M059J (cell line): Measurements from ENCODE around the gene SOCS1. TPM values are rescaled to one million over a fixed set of nuclear protein-coding genes. Genes with fewer than 3 reads are reported as not detected.

Source experiments
- DNase-seq: peaks from one replicate; pipeline ENCODE4 v3.0.0-alpha.2; 2012; ENCODE audit warnings: low read depth
- total RNA-seq: library from RNA; depleted of rRNA; stranded (reverse); fragments of >200 nt; shearing (Covaris generic); gene quantifications from 2 replicates; pipeline ENCODE4 v1.2.3, GENCODE V29; 2014

Gene SOCS1
- total RNA-seq, 1 experiment from 2014 or later = 6.6 TPM

DNA sequence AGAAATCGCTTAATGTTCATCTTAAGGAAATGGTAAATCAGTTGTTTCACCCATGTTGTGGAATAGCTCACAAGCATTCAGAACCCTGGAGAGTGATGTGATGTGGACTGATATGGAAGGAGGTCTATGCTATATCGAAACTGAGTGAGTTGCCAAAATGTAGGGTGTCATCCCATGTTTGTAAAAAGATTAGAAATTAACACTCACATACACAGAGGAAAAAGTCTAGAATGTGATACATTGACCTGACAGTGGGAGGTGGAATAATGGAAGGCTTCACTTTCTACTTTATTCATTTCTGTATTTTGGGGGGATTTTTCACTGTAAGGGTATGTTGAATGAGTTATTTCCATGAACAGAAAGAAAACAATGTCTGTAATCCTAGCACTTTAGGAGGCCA is 29.8 kb upstream of the SOCS1 start:
- no peak for DNase-seq

DNA sequence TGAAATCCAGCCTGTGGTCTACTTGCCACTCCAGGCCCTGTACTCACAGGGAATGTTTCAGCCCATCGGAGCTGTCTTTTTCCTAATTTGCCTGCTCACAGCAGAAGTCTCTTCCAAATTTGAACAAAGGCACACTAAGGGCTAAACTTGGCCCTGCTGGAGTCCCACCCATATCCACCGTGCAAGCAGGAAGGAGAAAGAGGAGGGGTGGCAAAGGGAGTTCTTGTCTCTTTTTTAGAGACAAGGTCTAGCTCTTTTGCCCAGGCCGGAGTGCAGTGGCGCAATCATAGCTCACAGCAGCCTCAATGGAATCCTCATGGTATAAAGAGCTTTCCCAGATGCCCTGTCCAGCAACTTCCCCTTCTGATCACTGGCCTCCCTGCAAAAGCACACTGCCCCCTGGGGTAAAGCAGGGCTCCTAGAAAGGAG is 27.8 kb upstream of the SOCS1 start:
- DNase-seq = no peak

- DNase-seq = no peak
These were observed 24.9 kb upstream of the SOCS1 start, which contains the start of gene PRM1 for GRCh38 chr16:11280616-11281522. PRM1 (minus strand) TSS chr16:11281330; CDS start chr16:11281238, 92 bp downstream.

- no peak for DNase-seq
These were observed 23.0 kb upstream of the SOCS1 start for GRCh38 chr16:11278681-11279628.

GRCh38 chr16:11277607-11278337 is 21.8 kb upstream of the SOCS1 start:
- no peak for DNase-seq

GRCh38 chr16:11276896-11277593 is 21.0 kb upstream of the SOCS1 start:
- DNase-seq = no peak

GRCh38 chr16:11276143-11276895 is 20.3 kb upstream of the SOCS1 start, which contains the start of gene PRM2:
PRM2 (minus strand) TSS chr16:11276480; CDS start chr16:11276370, 110 bp downstream.
- no peak for DNase-seq

GRCh38 chr16:11274964-11275363 is 19.0 kb upstream of the SOCS1 start:
- no peak for DNase-seq

DNA sequence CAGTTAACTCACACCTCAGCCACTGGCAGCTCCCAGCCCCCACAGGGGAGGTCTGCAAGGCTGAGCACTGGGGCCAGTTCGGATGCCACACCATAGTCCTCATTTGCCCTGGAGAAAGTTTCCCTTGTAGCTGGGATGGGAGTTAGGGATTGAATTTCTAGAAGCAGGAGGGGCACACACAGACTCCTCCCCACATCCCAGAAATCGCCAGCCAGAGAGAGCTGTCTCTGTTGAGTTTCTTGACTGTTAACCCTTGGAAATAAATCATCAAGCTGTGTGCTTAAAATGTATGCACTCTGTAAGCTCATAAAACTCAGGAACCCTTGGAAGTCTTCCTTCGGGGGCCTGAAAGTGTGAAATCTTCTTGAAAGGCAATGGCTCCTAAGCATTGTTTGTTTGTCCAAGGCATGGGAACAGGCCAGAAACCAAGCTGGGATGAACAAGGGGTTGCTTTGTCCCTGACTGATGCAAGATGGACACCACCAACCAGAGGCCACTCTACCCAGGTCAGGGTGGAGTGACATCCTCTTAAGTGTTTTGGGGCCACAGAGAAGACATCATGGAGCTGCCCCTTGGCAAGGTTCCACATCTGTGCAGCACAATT is 17.8 kb upstream of the SOCS1 start:
- DNase-seq = peak; percentile 48

GRCh38 chr16:11272921-11273720 is 17.1 kb upstream of the SOCS1 start, which contains the start of gene PRM3:
PRM3 (minus strand) TSS chr16:11273629; CDS start chr16:11273595, 34 bp downstream.
- no peak for DNase-seq

- no peak for DNase-seq
These were observed 16.5 kb upstream of the SOCS1 start for GRCh38 chr16:11272484-11272883.

DNA sequence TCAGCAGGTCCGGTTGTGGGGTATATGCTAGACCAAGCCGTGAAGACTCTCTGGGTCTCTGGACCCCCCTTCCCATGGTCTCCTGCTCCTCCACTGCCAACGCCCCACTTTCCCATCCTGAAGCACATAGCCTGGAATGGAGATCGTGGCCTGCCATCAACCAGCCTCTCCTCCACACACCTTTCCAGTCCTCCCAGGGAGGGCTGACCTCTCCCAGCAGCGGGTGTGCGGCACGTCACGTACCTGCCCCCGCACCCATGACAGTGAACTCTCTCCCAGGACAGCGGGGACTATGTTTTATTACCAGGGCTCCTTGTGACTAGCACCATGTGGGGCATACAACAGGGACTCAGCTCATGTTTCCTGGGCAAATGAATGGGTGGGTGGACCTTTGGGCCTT is 15.6 kb upstream of the SOCS1 start:
- no peak for DNase-seq

- DNase-seq = no peak
These were observed 14.7 kb upstream of the SOCS1 start for GRCh38 chr16:11270602-11271162.

DNA sequence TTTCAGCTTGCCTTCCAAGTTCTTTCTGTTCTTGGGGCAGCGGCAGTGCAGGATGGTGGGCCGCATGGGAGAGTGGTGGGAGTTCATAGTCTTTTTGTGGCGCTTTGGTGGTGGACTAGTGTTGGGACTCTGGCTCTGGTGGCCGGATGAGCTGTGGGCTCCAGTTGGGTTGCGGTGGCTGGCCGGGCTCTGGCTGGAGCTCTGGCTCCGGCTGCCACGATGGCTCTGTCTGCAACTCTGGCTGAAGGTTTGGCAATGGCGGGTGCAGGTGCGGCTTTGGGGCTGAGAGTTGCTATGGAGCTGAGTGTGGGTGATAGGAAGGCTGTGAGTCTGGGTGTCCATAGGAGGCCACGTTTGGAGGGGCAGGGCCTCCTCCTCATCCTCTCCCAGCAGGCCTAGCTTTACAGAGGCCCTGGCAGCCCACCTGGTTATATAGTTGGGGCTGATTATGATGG is 12.9 kb upstream of the SOCS1 start, which contains the start of gene TNP2:
Gene TNP2 (minus strand): TSS at position 405 of the 455 bp plus-strand sequence. CDS start 63 bp downstream, at position 342.
- no peak for DNase-seq

GRCh38 chr16:11265124-11265523 is 9.1 kb upstream of the SOCS1 start:
- no peak for DNase-seq

- DNase-seq = no peak
These were observed 8.3 kb upstream of the SOCS1 start for GRCh38 chr16:11264155-11264832.

DNA sequence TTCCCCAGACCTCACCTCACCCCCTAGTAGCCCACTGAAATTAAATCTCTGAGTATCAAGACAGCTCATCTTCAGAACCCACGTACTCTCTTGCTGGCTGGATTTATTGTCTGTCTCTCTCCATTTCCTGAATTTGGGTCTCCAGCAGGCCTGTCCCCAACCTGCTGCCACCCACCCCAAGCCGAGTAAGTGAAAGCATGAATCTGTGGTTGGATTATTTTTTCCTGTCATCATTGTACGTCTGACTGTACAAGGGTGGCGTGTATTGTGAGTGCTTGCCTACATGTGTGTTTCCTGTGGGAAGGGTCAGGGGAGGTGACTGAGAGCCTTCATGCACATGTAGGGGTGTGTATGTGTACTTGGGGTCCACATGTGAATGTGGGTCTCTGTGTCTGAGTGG is 7.7 kb upstream of the SOCS1 start:
- DNase-seq = no peak

DNA sequence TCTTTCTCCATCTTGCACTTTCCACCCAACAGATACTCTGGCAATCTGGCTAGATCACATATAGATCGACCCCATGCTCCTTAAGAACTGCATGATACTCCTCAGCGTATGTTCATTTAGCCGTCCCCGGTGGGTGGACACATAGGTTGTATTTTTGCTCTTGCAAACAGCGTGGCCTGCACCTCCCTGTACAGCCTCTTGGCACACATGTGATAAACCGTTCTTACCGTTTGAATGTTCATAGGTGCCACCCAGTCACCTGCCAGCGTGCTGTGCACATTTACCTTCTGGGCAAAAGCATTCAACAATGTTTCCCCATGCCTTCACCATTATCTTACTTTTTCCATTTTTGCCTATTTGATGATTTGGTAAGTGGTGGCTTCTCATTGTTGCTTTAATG is 6.9 kb upstream of the SOCS1 start:
- DNase-seq = no peak
